ENCODE results near the gene PPIB.

DNA sequence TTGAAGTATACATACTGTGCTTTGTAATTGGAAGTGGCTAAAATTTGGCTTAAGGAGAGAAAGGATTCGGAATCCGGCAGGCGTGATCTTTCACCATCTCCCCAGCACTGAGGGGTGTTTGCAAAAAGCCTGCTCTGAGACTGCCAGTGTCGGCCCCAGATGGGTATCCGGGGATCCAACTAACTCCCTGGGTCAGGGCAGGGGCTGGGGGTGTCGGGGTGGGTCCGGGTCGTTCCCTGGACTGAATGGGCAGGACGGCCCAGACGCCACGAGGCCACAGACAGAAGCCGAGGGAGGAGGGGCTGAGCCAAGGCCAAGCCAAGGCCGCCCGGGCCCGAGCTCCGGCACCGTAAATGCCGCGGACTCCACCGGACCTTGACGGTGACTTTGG lies 349 bp downstream of the PPIB start:
- TF ChIP-seq, protein P1, sequence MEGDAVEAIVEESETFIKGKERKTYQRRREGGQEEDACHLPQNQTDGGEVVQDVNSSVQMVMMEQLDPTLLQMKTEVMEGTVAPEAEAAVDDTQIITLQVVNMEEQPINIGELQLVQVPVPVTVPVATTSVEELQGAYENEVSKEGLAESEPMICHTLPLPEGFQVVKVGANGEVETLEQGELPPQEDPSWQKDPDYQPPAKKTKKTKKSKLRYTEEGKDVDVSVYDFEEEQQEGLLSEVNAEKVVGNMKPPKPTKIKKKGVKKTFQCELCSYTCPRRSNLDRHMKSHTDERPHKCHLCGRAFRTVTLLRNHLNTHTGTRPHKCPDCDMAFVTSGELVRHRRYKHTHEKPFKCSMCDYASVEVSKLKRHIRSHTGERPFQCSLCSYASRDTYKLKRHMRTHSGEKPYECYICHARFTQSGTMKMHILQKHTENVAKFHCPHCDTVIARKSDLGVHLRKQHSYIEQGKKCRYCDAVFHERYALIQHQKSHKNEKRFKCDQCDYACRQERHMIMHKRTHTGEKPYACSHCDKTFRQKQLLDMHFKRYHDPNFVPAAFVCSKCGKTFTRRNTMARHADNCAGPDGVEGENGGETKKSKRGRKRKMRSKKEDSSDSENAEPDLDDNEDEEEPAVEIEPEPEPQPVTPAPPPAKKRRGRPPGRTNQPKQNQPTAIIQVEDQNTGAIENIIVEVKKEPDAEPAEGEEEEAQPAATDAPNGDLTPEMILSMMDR (IDR thresholded peaks at IDR 0.05), result no peak
- no peak for TF ChIP-seq POLR2A (IDR thresholded peaks at IDR 0.05)
